ENCODE results near the gene COL23A1. TPM values are rescaled to one million over a fixed set of nuclear protein-coding genes. Genes with fewer than 3 reads are reported as not detected.

The COL23A1 gene
- total RNA-seq, 4 donors from 2014 or later: 7.9 to 20.4 (median 12.0) TPM

DNA sequence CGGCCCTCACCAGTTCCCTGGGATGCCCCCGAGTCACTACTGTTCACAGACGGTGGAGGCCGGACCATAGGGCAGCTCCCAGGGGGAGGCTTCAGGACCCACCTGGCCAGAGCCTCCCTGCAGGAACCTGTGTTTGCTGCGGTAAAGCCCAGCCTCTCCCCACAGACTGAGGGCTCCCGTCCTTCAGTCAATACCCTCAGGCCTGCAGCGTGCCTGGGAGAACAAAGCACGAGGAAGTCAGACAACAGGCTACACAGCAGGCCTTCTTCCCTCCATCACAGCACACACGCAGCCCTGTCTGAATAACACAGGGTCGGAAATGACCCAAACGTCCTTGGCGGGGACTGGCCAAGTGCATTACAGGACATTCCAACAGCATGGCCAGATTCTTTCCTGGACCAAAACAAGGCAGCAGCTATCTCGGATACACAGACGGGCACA is 34.4 kb downstream of the COL23A1 start:
- no peak for DNase-seq (ENCODE audit: low spot score in 2 of 2)
- Histone ChIP-seq H3K4me3 (no peak overlapping the region), H3K27me3 (no peaks in the 10 kb centered on the region), H3K36me3 (no peaks in the 10 kb centered on the region), H3K27ac (no peak overlapping the region), H3K4me1 (no peaks in the 10 kb centered on the region), H3K9me3 (no peaks in the 10 kb centered on the region)
- 59 to 74% methylated on average over 14 of the region's 14 CpGs for WGBS, 2 donors
- TF ChIP-seq, protein P1, sequence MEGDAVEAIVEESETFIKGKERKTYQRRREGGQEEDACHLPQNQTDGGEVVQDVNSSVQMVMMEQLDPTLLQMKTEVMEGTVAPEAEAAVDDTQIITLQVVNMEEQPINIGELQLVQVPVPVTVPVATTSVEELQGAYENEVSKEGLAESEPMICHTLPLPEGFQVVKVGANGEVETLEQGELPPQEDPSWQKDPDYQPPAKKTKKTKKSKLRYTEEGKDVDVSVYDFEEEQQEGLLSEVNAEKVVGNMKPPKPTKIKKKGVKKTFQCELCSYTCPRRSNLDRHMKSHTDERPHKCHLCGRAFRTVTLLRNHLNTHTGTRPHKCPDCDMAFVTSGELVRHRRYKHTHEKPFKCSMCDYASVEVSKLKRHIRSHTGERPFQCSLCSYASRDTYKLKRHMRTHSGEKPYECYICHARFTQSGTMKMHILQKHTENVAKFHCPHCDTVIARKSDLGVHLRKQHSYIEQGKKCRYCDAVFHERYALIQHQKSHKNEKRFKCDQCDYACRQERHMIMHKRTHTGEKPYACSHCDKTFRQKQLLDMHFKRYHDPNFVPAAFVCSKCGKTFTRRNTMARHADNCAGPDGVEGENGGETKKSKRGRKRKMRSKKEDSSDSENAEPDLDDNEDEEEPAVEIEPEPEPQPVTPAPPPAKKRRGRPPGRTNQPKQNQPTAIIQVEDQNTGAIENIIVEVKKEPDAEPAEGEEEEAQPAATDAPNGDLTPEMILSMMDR (IDR thresholded peaks at IDR 0.05): no peak
- TF ChIP-seq POLR2A (IDR thresholded peaks at IDR 0.05) (no peak), EP300 (IDR thresholded peaks at IDR 0.05) (no peak)

DNA sequence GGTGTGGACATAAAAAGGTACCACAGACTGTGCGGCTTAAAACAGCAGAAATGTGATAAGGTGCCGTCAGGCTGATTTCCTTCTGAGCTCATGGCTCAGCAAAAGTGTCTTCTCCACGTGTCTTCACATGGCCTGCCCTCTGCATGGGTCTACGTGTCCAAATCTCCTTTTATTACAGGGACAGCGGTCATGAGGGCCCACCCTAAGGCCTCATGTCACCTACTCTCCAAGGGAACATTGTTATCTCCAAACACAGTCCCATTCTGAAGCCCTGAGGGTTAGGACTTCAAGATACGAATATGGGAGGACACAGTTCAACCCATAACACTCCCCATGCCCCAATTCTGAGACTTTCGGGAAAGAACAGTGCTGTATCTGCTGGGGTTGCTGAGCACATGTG is 35.2 kb downstream of the COL23A1 start:
- no peak overlapping the region for H3K27ac ChIP-seq
- H3K36me3 ChIP-seq: no peaks in the 10 kb centered on the region
- H3K9me3 ChIP-seq: no peaks in the 10 kb centered on the region
- no peak for DNase-seq (ENCODE audit: low spot score in 2 of 2)
- TF ChIP-seq, protein P1 (IDR thresholded peaks at IDR 0.05): no peak
- 83 to 88% methylated on average over 7 of the region's 7 CpGs for WGBS, 2 donors
- no peaks in the 10 kb centered on the region for H3K27me3 ChIP-seq
- no peak overlapping the region for H3K4me3 ChIP-seq
- H3K4me1 ChIP-seq: no peaks in the 10 kb centered on the region

DNA sequence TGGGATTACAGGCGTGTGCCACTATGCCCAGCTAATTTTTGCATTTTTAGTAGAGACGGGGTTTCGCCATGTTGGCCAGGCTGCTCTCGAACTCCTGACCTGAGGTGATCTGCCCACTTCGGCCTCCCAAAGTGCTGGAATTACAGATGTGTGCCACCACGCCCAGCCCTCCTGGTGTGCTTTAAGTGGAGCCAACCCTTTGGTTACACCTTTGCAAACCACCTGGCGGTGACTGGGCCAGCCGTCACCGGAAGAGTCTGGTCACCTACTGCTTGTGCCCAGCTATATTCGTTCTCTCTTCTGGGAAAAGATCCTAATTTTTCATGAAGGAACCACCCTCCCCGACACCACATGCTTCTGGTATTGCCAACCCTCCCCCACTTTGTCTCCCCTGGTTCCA is 35.9 kb downstream of the COL23A1 start:
- WGBS, 2 donors: 89 to 91% methylated on average over 11 of the region's 11 CpGs
- H3K27ac ChIP-seq: no peak overlapping the region
- H3K4me3 ChIP-seq: no peak overlapping the region
- TF ChIP-seq POLR2A (IDR thresholded peaks at IDR 0.05) (no peak), EP300 (IDR thresholded peaks at IDR 0.05) (no peak)
- TF ChIP-seq, protein P1 (IDR thresholded peaks at IDR 0.05): no peak
- no peaks in the 10 kb centered on the region for H3K9me3 ChIP-seq
- no peaks in the 10 kb centered on the region for H3K36me3 ChIP-seq
- no peaks in the 10 kb centered on the region for H3K27me3 ChIP-seq
- H3K4me1 ChIP-seq: no peaks in the 10 kb centered on the region
- no peak for DNase-seq (ENCODE audit: low spot score in 2 of 2)

DNA sequence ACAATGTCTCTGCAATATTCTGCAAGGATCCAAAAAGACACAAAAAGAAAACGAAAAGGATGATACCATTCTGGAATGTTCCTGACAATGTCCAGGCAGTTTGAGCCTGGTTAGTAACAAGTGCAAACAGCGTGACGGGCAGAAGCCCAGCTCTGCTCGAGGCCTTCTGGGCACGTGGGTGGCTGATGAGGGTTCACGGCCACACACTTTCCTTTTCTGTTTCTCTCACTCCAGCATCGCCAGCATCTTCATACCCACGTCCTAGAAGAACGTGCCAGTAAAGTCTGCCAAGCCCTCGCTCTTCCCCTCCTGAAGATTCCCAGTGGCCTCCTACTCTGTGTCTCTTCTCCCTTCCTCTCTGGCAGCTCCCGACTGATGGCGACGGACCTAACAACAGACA is 36.7 kb downstream of the COL23A1 start:
- no peak overlapping the region for H3K27ac ChIP-seq
- no peak for DNase-seq (ENCODE audit: low spot score in 2 of 2)
- no peak overlapping the region for H3K4me3 ChIP-seq
- no peaks in the 10 kb centered on the region for H3K27me3 ChIP-seq
- H3K4me1 ChIP-seq: no peaks in the 10 kb centered on the region
- no peaks in the 10 kb centered on the region for H3K9me3 ChIP-seq
- TF ChIP-seq POLR2A (IDR thresholded peaks at IDR 0.05) (no peak), EP300 (IDR thresholded peaks at IDR 0.05) (no peak)
- TF ChIP-seq, protein P1 (IDR thresholded peaks at IDR 0.05): no peak
- WGBS, 2 donors: 75 to 76% methylated on average over 13 of the region's 13 CpGs
- H3K36me3 ChIP-seq: no peaks in the 10 kb centered on the region

DNA sequence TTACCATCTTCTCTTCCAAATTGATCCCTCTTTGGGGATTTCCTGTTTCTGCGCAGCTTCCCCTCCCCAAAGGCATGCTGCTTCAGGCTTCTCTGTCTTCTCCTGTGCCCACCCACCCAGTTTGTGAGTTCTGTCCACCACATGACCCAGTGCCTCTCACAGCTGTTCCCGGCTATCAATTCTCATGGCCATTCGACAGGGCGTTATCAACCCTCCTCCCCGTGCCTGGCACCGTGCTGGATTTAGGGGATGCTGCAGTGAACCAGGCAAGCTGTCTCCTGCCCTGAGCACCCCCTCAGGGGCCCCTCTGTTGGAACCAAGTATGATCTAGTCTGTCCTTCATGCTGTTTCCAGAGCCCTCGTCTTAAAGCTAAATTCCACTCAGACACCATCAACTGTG is 38.7 kb downstream of the COL23A1 start:
- TF ChIP-seq POLR2A (IDR thresholded peaks at IDR 0.05) (no peak), EP300 (IDR thresholded peaks at IDR 0.05) (no peak)
- TF ChIP-seq, protein P1 (IDR thresholded peaks at IDR 0.05): no peak
- Histone ChIP-seq H3K4me1 (no peaks in the 10 kb centered on the region), H3K4me3 (no peak overlapping the region), H3K27ac (no peak overlapping the region), H3K27me3 (no peaks in the 10 kb centered on the region), H3K9me3 (no peaks in the 10 kb centered on the region), H3K36me3 (no peaks in the 10 kb centered on the region)
- 78 to 80% methylated on average over 7 of the region's 7 CpGs for WGBS, 2 donors
- no peak for DNase-seq (ENCODE audit: low spot score in 2 of 2)

Measured in tibial nerve (tissue), 4 donors.